GM06990 (cell line): ENCODE data around the gene TBC1D30.

Experiments
- DNase-seq: peaks from one replicate; pipeline ENCODE4 v3.0.0-alpha.2; 2011; ENCODE audit not compliant: insufficient read length; ENCODE audit errors: extremely low read depth
- H3K27me3 ChIP-seq: replicated peaks from 2 replicates; pipeline ENCODE4 v1.6.0; 2011; ENCODE audit warnings: low read length; ENCODE audit not compliant: control insufficient read depth, insufficient read depth
- H3K36me3 ChIP-seq: 2 replicates; pipeline ENCODE4 v1.5.1; 2011; ENCODE audit warnings: low read length; ENCODE audit not compliant: control insufficient read depth, insufficient read depth
- H3K4me3 ChIP-seq: replicated peaks from 2 replicates; pipeline ENCODE4 v1.5.1; 2011; ENCODE audit warnings: low read depth, mild to moderate bottlenecking, control low read depth, low read length
- TF ChIP-seq, protein P1 (sequence below): IDR thresholded peaks from 2 replicates; pipeline ENCODE4 v1.5.1; 2011; ENCODE audit warnings: low read length, control low read depth, mild to moderate bottlenecking, inconsistent platforms; ENCODE audit not compliant: insufficient read depth, poor library complexity, severe bottlenecking

The TBC1D30 gene

GRCh38 chr12:64909124-64909523, 84.7 kb downstream of the TBC1D30 start:
- TF ChIP-seq, protein P1, sequence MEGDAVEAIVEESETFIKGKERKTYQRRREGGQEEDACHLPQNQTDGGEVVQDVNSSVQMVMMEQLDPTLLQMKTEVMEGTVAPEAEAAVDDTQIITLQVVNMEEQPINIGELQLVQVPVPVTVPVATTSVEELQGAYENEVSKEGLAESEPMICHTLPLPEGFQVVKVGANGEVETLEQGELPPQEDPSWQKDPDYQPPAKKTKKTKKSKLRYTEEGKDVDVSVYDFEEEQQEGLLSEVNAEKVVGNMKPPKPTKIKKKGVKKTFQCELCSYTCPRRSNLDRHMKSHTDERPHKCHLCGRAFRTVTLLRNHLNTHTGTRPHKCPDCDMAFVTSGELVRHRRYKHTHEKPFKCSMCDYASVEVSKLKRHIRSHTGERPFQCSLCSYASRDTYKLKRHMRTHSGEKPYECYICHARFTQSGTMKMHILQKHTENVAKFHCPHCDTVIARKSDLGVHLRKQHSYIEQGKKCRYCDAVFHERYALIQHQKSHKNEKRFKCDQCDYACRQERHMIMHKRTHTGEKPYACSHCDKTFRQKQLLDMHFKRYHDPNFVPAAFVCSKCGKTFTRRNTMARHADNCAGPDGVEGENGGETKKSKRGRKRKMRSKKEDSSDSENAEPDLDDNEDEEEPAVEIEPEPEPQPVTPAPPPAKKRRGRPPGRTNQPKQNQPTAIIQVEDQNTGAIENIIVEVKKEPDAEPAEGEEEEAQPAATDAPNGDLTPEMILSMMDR = no peak
- no peak for DNase-seq
- Histone ChIP-seq H3K27me3 (no peaks in the 10 kb centered on the region), H3K4me3 (no peak overlapping the region), H3K36me3 (no peaks in the 10 kb centered on the region)

DNA sequence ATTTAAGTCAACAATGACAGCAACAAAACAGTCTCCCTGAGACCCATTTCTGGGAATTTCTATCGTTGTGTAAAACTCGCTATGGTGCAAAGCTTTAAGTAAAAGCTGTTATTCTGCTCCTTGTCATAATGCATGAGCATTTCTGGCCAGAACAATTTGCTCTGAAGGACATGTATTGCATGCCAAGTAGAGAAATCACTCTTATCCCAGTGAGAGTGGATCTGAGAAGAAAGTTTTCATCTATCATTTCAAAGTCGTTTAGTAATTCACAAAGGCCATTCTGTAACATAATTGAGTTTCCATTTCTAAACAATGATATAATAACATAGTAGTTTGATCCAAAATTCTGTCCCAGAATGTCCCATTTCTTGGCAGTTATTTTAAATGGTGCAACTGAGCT, 86.6 kb downstream of the TBC1D30 start:
- Histone ChIP-seq H3K36me3 (no peaks in the 10 kb centered on the region), H3K4me3 (no peak overlapping the region), H3K27me3 (no peaks in the 10 kb centered on the region)
- no peak for DNase-seq
- TF ChIP-seq, protein P1 = no peak

DNA sequence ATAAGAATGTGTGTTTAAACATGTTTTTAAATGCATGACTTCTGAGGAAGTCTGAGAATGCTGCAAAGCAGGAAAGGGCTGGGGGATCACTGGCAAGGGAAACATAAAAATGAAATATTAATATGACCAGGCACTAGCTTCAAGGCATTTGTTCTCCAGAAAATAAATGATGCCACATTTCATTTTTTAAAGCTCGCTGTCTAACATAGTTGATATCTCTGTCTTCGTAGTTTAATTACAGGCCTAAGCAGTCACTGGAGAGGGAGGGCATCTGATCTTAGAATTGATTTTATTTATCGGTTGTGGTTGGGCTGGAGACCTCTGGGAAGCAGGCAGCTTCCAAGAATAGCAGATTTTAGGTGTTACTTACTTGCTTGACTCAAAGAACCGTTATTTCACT, 87.5 kb downstream of the TBC1D30 start:
- Histone ChIP-seq H3K36me3 (no peaks in the 10 kb centered on the region), H3K27me3 (no peaks in the 10 kb centered on the region), H3K4me3 (no peak overlapping the region)
- DNase-seq = no peak
- TF ChIP-seq, protein P1 = no peak

DNA sequence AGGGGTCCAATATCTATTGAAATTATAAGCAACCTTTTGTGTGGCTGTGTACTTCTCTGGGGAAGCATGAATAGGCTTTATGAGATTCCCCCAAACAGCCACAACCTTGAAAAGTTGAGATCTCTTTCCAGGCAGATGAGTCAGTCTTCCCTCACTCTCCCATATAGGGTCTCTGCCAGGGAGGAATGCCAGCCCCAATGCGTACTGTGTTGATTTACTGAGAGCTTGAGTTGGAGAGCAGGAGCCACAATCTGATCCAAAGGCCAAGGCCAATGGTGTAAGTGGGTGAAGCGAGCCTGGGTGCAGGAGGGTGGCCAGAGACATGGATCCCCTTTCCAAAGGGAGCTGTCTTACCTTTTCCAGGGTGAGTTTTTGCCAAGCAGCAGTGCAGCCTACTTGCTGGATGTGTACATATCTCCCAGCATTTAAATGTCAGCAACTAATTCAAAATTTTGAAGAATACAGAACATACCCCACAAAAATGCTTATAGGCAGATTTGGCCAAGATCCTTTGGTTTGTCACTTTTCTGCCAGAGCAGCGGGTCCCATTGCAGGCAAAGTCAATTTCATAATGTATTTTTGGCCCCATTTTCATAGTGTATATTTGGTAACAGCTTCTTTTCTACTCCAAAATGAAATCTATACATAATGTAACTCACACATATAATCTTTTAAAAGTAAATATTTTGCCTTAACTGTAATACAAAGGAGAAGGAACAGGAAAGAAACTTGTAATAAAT, 88.2 kb downstream of the TBC1D30 start:
- no peak overlapping the region for H3K4me3 ChIP-seq
- TF ChIP-seq, protein P1 = no peak
- no peak for DNase-seq
- H3K36me3 ChIP-seq = no peaks in the 10 kb centered on the region
- H3K27me3 ChIP-seq = no peaks in the 10 kb centered on the region

- TF ChIP-seq, protein P1 = no peak
- Histone ChIP-seq H3K4me3 (no peak overlapping the region), H3K36me3 (no peaks in the 10 kb centered on the region), H3K27me3 (no peaks in the 10 kb centered on the region; the same call in 1 of the 2 replicates)
- DNase-seq = no peak
Measured at GRCh38 chr12:64915242-64915641, 90.8 kb downstream of the TBC1D30 start.
